HTR-8/SVneo (cell line): ENCODE data around the gene AOPEP.

ENCODE experiments used
- DNase-seq: peaks from one replicate; pipeline ENCODE4 v3.0.0; 2011; ENCODE audit warnings: low spot score, mixed read lengths; ENCODE audit not compliant: insufficient read length
- FAIRE-seq: peaks from 2 replicates; lab custom pipeline; 2011; peaks lifted over from hg19 to GRCh38; lab: Jason Lieb, UNC

AOPEP gene

DNA sequence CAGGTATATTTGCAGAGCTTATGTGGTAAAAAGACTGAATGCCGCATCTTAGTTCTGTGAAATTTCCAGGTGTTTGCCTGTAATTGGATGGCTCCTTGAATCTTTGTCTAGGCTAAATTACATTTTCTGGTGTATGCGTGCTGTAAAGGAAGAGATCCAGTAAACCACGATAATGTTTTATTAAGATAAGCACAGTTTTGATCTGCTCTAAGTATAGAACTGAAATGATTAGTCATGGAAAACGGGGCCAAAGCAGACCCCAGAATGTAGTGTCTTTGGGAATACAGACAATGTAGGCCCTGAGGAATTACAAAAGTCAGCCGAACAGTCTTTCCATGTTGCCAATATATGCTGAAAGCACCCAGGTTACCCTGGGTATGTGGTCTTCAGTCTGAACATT, 333.7 kb downstream of the AOPEP start:
- FAIRE-seq: no peak
- DNase-seq: no peak

DNA sequence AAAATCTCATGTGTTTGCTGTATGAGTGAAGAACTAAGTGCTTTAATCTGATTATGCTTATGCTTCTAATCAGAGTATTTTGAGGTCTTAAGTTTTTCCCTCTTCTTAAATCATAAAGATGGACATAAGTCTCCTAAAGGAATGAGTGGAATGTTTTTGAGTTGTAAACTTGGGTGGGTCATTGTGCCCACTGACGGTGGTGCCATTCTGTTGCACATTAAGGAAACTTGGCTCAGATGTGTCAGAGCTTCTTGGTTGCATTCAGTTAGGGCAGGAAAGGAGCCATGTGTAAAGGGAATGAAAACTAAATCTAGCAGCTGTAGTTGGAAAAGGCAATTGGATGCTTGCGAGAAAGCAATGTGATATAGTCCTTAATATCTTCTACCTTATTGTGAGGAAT, 334.4 kb downstream of the AOPEP start:
- FAIRE-seq: no peak

DNA sequence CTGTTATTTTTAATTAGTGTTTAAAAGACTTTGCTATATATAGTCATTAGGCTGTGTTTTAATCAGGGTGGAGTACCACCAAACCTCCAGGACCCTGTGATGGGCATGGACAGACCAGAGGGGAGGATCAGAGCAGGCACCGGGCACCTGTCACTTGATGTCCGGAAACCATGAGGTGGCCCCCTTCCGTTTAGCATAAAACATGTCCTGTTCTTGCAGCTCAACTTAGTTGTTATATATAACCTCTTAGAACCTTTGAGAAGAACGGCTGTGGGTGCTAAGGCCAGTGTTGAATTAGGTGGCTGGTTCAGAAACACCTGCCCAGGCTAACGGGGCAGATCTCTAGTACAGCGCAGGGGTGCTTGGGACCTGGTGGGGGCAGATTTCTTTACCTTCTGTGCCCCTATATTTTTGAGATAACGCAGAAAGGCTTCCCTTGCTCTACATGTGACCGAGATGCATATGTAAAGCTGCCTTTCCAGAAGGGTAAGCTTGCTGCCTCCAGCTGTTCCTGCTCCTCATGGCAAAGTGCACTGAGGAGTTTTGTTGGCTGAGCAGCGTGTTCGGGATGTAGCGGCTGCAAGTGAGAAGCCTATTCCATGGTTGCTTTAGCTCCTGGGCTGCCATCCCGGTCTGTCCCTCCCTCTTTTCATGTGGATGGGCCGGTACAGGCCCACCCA, 335.6 kb downstream of the AOPEP start:
- no peak for FAIRE-seq
- DNase-seq: no peak

More for the DNA sequence above, 334.4 kb downstream of the AOPEP start:
- DNase-seq: no peak

DNA sequence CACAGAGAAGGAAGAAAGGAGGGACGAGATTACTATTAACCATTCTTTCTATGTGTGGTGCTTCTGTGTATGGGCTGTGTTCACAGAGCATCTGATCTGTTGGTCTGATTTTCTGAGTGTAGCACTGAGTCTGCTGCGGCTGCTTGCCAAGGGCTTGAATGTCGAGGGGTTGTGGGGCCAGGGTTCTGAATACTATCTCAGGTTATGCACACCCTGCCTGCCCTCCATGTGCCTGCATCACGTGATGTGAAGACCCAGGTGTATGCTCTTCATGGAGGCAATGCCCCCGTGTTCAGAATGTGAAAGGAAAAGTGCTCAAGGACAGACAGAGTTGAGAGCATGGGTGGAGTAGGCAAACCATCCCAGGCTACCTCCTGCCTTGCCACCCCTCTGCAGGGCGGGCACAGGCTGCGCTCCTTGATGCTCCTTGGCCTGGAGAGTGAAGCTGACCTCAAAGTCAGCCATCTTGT, 336.1 kb downstream of the AOPEP start:
- no peak for FAIRE-seq

DNA sequence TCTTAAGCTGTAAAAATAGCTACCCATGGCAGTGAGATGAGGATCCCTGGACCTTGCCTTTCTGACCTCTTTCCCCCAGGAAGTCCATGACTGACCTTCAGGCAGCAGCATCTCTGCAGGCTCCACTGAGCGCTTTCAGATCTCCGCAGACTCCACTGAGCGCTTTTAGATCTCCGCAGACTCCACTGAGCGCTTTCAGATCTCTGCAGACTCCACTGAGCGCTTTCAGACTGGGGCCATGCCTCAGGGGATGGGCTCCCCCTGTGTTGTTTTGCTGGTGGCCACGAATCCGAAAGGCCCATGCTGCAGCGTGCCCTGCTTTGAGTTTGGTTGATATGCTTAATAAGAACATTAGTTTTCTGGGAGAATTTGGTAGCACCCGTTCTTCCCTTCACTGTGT, 336.8 kb downstream of the AOPEP start:
- DNase-seq (no peak), FAIRE-seq (no peak)

More for the DNA sequence above, 336.1 kb downstream of the AOPEP start:
- DNase-seq: no peak

DNA sequence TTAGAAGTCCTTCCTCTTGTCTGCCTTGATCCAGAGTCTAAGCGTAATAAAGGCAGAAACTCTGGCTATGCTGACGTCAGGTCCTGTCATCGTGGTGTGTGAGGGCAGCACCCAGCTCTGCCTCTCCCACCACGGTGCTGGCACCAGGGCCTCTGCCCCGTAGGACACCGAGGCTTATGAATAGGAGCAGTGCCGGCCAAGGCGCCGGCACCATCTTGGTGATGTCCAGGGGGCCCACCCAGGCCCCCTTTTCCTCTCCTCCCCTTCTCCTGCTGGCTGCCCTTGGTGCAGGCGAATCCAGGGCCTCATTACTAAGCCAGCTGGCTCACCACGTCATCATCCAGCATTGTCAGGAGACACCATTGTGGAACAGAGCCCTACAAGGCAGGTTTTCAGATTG, 338.7 kb downstream of the AOPEP start:
- FAIRE-seq: no peak
- DNase-seq: no peak

DNA sequence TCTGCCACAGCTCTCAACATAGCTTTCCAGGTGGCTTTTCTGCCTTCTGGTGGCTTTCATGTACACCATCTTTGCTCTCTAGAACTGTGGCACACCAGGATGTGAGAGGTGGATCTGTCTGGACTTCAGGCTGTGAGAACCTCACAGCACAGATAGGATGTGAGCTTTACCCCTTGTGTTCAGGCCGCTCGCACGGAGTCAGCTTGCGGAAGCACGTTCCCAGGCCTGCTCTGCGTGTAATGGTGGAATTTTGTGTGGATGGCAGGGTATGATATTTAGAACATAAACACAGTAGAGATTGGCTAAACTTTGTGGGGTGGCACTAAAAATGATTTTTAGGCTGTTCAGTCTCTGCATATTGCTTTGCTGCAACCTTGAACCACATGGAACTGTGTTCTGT, 340.6 kb downstream of the AOPEP start:
- FAIRE-seq: no peak
- no peak for DNase-seq

DNA sequence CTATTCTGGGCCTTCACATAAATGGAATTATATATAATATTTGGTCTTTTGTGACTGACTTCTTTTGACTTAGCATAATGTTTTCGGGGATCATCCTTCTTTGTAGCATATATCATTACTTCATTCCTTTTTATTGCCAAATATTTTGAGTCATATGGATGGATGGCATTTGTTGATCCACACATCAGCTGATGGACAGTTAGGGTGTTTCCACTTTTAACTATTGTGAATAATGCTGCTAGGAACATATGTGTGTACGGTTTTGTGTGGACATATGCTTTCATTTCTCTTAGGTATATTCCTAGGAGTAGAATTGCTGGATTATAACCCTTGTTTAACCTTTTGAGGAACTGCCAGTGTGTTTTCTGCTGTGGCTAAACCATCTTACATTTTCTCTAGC, 341.4 kb downstream of the AOPEP start:
- DNase-seq (no peak), FAIRE-seq (no peak)

DNA sequence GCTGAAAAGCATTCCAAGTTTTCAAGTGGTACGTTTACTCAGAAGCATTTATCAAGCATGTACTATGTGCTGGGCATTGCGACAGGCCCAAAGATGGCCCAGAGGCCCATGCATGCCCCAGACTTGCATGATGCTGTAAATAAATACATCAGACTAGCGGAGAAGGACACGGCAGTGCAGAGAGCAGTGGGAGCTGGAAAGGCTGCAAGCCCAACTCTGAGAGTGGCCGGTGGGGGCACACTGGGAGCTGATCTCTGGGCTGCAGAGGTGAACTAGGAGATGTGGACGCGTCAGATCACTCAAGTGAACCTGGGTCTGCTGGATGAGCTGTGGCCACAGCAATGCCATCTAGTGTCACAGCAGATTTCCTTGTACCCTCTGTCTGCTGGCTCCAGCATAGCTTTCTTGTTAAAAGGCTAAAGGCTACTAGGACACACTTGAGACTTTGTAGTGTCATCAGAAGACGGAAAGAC, 344.1 kb downstream of the AOPEP start:
- DNase-seq (no peak), FAIRE-seq (no peak)

DNA sequence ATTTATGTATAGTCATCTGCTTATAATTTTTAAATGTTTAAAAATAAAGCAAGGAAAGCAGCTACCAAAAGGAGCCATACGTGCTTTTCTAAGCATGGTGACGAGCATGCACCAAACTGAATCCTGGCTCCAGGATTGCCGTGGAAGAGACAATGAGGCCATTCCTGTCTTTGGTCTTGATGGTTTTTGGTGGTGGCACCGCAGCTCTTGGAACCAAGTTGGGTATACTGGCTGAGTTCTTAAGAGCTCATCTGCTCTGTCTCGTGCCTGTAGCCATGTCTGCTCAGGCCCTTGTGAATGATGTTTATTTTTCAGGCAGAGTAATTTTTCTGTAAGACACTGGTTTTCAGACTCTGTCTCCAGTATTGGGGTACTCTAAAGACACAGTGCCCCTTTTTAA, 345.0 kb downstream of the AOPEP start:
- no peak for FAIRE-seq
- DNase-seq: no peak

DNA sequence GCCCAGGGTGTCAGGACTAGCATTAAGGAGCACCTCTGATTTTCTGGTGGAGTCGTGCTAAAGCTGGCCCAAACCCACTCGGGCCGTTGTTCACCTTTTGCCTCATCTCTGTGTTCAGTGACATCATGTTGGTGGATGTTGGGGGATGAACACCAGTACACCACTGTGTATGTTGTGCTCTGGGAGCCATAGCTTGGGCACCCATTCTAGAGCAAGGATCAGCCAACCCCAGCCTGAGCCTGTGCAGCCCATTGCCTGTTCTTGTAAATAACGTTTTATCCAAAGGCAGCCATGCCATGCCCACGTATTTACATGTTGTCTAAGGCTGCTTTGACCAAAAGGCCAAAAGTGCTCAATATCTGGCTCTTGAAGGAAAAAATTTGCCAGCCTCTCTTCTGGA, 345.4 kb downstream of the AOPEP start:
- FAIRE-seq (no peak), DNase-seq (no peak)

DNA sequence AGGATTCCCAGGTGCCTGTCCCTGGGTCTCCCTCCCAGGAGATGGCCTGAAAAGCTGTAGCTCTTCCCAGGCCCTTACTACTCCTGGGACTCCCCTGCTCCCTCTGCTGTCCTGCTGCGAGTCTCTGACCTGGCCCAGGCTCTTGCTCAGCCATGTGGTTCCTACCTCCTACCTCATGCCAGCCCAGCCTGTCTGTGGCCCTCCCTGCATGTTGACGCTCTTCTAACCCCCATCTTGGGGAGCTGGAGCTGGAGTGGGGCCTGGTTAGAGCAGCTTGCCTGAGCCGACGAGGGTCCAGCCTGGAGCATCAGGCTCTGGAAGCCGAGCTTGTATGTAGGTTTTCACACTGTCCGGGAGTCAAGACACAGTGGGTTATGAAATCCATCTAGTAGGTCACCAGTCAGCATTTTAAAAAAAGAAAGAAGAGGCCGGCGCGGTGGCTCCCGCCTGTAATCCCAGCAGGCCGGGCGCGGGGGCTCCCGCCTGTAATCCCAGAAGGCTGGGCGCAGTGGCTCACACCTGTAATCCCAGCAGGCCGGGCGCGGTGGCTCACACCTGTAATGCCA, 346.6 kb downstream of the AOPEP start:
- DNase-seq (no peak), FAIRE-seq (no peak)

DNA sequence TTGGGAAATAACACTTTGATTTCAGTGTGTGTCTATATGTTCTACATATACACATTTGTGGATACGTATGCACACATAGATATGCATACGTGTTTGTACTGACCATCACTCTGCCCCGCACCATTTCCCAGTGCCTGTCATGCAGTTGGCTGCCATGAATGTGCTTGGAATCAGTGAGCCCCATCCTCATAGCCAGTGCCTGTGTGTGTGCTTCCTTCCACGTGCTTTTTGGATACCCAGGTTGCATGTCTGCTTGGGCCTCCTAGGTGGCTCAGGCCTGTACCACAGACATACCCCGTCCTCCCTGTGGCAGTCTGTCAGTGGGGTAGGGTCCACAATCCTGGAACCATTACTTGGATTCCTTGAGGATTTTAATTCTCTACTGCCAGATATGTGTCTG, 347.4 kb downstream of the AOPEP start:
- FAIRE-seq (peak; percentile 4), DNase-seq (no peak)

DNA sequence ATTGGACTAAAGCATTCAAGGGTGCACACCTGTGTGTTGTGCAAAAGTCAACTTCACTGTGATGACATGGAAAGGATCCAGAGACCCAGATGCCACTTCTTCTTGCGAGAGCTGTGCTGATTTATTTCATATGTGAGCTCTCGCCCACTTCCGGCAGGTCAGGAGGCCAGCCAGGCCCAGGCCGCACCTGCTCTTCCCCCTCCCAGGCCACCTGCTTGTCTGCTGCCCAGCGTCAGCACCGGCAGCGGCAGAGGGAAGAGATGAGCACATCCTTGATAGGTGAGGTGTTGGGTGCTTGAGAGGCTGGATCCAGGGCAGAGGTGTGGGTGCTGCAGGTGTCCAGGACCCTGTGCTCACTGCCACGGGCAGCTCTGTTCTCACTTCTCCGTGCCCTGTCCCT, 348.1 kb downstream of the AOPEP start:
- FAIRE-seq: no peak
- no peak for DNase-seq

DNA sequence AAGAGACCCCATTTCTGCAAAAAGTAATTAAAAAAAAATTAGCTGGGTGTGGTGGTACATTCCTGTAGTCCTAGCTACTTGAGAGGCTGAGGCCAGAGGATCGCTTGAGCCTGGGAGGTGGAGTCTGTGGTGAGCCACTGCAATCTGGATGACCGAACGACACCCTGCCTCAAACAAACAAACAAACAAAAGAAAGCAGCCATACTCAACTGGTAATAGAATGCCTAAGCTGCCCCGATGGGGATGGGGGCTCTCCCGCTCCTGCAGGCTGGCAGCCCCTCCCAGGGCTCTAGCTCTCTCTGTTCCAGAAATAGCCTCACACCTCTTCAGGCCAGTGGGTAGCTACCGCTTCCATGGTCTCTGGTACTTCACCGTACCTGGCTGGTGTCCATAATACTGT, 349.2 kb downstream of the AOPEP start:
- DNase-seq (no peak), FAIRE-seq (no peak)

DNA sequence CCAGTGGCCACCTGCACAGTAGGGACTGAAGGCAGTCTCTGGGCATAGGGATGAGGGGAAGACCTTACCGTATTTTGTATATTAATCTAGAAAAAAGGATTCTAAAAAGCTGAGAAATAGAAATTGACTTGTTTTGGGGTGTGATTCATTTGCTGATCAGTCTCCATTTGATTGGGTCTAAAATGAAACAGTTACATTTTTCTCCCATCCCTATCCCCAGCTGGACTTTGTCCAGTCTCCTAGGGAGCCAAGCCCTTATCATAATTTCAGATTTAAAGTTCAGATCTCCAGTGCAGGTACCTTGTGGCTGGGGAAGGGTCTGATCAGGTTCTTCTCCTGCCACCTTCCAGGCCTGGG, 350.2 kb downstream of the AOPEP start:
- FAIRE-seq (no peak), DNase-seq (no peak)

DNA sequence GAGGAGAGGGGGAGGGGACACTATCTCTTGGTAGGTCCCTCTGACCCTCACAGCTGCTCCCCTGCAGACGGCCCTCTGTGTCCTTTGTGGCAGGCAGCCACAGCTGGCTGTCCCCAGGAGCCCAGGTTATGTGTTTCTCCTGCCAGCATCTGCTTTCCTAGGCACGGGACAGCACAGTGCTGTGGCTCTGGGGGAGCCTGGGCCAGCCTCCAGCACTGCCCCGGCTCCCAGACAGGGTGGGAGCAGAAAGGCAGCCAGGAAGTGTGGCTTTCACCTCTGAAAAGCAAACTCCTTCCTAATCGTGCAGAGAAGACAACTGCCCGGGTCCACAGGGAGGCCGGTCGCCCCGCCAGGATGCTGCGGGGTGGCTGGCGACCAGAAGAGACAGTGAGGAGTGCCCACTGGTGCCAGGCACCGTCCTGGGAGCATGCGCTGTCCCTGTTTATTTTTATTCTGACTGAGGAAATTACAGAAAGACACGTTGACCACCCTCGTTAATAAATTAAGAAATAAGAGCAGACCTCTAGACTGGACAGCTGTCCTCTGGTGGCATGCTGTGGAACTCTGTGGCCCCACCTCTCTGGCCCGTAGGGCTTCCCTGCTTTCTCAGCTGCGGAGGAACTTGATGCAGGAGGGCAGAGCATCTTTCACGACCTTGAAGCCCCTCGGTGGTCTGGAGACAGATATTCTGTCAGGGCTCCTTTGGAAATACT, 350.7 kb downstream of the AOPEP start:
- FAIRE-seq (no peak), DNase-seq (no peak)

DNA sequence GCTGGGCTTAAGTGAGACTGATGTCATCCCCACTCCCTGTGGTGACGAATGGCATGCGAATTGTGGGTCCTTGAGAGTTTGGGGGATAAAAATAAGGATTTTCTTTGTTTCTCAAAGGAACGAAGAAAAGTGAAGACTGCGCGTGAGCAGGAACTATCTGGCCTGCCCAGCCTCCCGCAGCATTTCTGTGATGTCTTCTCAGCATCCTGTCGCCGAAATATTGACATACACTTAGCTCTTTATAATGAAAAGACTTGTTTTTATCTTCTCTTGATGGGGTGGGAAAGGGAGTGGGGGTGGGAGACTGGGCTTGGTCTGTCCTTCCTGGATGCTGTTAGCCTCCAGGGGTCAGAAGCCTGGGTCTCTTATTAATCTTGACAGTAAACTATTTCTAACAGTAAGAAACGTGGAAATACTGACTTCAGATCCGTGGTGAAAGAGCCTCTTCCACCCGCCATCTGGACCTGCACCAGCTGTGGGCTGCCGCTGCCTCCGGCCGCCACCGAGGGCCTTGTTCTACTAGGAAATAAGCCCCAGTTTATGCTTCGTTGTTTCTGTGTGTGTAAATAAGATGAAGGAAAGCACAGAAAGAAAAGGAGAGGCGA, 351.4 kb downstream of the AOPEP start:
- DNase-seq (no peak), FAIRE-seq (no peak)

DNA sequence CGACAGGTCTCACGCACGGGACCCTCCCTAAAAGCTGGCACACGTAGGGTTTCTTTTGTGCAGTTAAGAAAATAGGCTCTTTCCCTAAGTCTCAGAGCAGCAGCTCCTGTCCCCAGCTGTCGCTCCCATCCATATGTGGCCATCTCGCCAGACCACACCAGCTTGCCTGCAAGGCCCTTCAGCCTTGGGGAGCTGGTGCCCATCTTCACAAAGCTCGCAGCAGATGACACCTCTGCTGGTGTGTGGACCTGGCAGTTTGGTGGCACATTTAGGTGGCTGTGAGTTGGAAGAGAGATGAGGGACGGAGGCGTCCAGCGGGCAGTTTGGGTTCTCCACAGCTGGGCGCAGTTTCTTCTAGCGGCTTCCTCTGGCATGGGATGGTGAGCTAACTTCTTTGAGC, 352.0 kb downstream of the AOPEP start:
- FAIRE-seq: no peak
- DNase-seq: no peak

DNA sequence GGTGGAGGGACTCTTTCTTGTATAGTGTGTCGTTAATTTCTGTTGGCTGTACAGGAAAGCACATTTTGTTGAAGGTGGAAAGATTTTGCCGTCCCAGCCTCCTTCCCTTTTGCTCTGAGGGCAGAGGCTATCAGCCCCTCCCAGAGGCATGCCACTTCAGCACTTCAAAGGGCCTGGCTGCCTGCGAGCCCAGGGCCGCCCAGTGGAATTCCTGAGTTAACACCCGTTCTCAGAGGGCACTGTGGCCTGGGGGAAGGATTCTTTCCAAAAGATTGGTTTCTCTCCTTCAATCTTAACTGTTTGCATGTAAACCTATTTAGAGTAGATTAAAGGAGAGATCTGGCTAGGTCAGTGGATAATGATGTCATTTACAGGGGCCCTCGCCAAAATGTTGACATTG, 352.4 kb downstream of the AOPEP start:
- DNase-seq (no peak), FAIRE-seq (no peak)

DNA sequence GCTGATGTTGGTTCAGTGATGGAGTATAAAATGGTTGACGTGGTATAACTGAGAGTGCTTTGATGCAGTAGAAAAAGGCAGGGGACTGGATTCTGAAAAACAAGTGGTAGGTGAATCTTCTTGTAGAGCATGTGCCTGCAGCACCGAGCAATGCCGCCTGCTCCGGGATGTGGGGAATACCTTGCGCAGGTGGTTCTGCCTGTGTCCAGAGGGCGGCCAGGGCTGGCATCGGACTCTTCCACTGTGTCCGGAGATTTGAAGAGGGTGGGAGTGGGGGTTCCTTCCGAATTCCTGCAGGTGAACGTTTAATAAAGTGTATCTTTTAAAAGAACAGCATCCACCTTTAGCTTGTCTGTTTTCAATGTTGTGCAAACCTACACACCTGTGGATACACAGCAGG, 353.0 kb downstream of the AOPEP start:
- DNase-seq (no peak), FAIRE-seq (no peak)
